Vagina (tissue), 2 donors: ENCODE measurements around the gene METTL17.

Experiments used
- POLR2A ChIP-seq, 2 donors: fragments of 450-650 bp; IDR thresholded peaks; one replicate each; pipeline ENCODE4 v1.6.1; 2017; ENCODE audit warnings: antibody characterized with exemption in 2 of 2, mild to moderate bottlenecking in 2 of 2, moderate library complexity in 2 of 2
- POLR2AphosphoS5 ChIP-seq, 2 donors: sonication (generic); formaldehyde crosslinking; IDR thresholded peaks; one replicate each; pipeline ENCODE4 v1.9.0; 2017; ENCODE audit warnings: antibody characterized with exemption in 2 of 2, mild to moderate bottlenecking in 2 of 2, low read depth in 1 of 2; ENCODE audit not compliant: insufficient read depth in 1 of 2
- TF ChIP-seq, protein P1 (sequence below), 3 experiments: fragments of 450-650 bp in 2 of 3; fragments of 200-600 bp in 1 of 3; sonication (generic) in 1 of 3; IDR thresholded peaks; one replicate each; pipeline ENCODE4 v1.5.1; 2017 to 2019; ENCODE audit warnings: antibody characterized with exemption in 3 of 3, mild to moderate bottlenecking in 2 of 3, moderate library complexity in 2 of 3

DNA sequence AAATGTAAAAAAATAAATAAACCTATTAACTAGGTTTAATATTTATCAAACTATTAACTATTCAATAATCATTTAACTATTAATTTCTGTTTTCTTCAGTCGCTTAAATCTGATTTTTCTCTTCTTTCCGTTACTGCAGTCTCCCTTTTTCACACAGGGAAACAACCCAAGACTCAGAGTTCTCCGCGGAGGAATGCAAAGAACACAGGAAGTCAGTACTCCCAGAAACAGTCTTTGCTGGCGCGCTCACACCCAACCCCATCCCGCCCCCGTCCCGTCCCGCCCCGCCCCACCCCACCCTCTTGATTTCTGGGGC is 351 bp upstream of the METTL17 start:
- TF ChIP-seq, protein P1, sequence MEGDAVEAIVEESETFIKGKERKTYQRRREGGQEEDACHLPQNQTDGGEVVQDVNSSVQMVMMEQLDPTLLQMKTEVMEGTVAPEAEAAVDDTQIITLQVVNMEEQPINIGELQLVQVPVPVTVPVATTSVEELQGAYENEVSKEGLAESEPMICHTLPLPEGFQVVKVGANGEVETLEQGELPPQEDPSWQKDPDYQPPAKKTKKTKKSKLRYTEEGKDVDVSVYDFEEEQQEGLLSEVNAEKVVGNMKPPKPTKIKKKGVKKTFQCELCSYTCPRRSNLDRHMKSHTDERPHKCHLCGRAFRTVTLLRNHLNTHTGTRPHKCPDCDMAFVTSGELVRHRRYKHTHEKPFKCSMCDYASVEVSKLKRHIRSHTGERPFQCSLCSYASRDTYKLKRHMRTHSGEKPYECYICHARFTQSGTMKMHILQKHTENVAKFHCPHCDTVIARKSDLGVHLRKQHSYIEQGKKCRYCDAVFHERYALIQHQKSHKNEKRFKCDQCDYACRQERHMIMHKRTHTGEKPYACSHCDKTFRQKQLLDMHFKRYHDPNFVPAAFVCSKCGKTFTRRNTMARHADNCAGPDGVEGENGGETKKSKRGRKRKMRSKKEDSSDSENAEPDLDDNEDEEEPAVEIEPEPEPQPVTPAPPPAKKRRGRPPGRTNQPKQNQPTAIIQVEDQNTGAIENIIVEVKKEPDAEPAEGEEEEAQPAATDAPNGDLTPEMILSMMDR (IDR thresholded peaks at IDR 0.05), result no peak
- TF ChIP-seq POLR2A (IDR thresholded peaks at IDR 0.05) (no peak), POLR2AphosphoS5 (IDR thresholded peaks at IDR 0.05; ENCODE audit: insufficient read depth in 1 of 2, low read depth in 1 of 2) (no peak)
